Endodermal cell (in vitro differentiated cells): ENCODE measurements around the gene QSOX2. TPM values are rescaled to one million over a fixed set of nuclear protein-coding genes. Genes with fewer than 3 reads are reported as not detected.

Experiments used
- DNase-seq: peaks from one replicate; pipeline ENCODE4 v3.0.0-alpha.2; 2017
- H3K27ac ChIP-seq: 2 replicates; pipeline ENCODE4 v1.5.1; 2013; ENCODE audit warnings: mild to moderate bottlenecking, low read depth, low read length, moderate library complexity
- H3K27me3 ChIP-seq: 2 replicates; pipeline ENCODE4 v1.6.1; 2013; ENCODE audit warnings: mild to moderate bottlenecking, low read length, moderate library complexity; ENCODE audit not compliant: insufficient read depth, control insufficient read depth, poor library complexity, severe bottlenecking
- H3K36me3 ChIP-seq: 2 replicates; pipeline ENCODE4 v1.7.0; 2013; ENCODE audit warnings: mild to moderate bottlenecking, low read length, moderate library complexity; ENCODE audit not compliant: control insufficient read depth, insufficient read depth
- H3K4me1 ChIP-seq: one replicate; pipeline ENCODE4 v1.7.0; 2013; ENCODE audit warnings: low read length; ENCODE audit not compliant: control insufficient read depth, insufficient read depth
- H3K4me3 ChIP-seq: 2 replicates; pipeline ENCODE4 v1.5.1; 2013; ENCODE audit warnings: mild to moderate bottlenecking, low read length, moderate library complexity
- H3K9ac ChIP-seq: 2 replicates; pipeline ENCODE4 v1.6.1; 2013; ENCODE audit warnings: mild to moderate bottlenecking, low read length, moderate library complexity; ENCODE audit not compliant: poor library complexity, severe bottlenecking; ENCODE audit errors: extremely low read depth
- H3K9me3 ChIP-seq: 2 replicates; pipeline ENCODE4 v1.6.1; 2013; ENCODE audit warnings: mild to moderate bottlenecking, low read length, moderate library complexity; ENCODE audit not compliant: control insufficient read depth
- H3K27ac Mint-ChIP-seq: 2 replicates; pipeline ENCODE4 v1.8.0; 2020; ENCODE audit warnings: mixed read lengths
- H3K27me3 Mint-ChIP-seq: 2 replicates; pipeline ENCODE4 v1.8.0; 2021; ENCODE audit warnings: mild to moderate bottlenecking, mixed read lengths; ENCODE audit not compliant: insufficient read depth
- H3K36me3 Mint-ChIP-seq: 2 replicates; pipeline ENCODE4 v1.8.0; 2020; ENCODE audit warnings: low read depth, mixed read lengths
- H3K4me1 Mint-ChIP-seq: 2 replicates; pipeline ENCODE4 v1.8.0; 2020; ENCODE audit warnings: mixed read lengths
- H3K4me3 Mint-ChIP-seq: 2 replicates; pipeline ENCODE4 v1.8.0; 2020; ENCODE audit warnings: mild to moderate bottlenecking, moderate library complexity, mixed read lengths
- H3K9me3 Mint-ChIP-seq: 2 replicates; pipeline ENCODE4 v1.8.0; 2020; ENCODE audit warnings: mild to moderate bottlenecking, mixed read lengths
- WGBS, 2 experiments: methylation state at CpG; one replicate each; pipeline versions ENCODE4 v1.1.5 to v1.1.7; 2013; ENCODE audit warnings: missing lambda C conversion rate in 2 of 2, mixed read lengths in 1 of 2; ENCODE audit not compliant: insufficient coverage in 1 of 2, insufficient read length in 1 of 2; 5-methylcytosine and 5-hydroxymethylcytosine counted together
- total RNA-seq, 2 donors: library from RNA; stranded (reverse); fragmentation: NEBNext Ultra II Directional in 1 of 2; extraction: Animal tissue kit (Norgen Biotek cat#: 25700) in 1 of 2; gene quantifications; 2 replicates in 1 of 2; 3 replicates in 1 of 2; pipeline ENCODE4 v1.2.1, GENCODE V29; 2021
- TF ChIP-seq, protein P1 (sequence below): fragments of 200-600 bp; sonication (generic); conservative IDR thresholded peaks from 2 replicates; pipeline ENCODE4 v1.5.0; 2021; ENCODE audit warnings: antibody characterized with exemption, mild to moderate bottlenecking

The QSOX2 gene
- total RNA-seq, 2 donors from 2014 or later = 22.0 to 26.3 TPM

GRCh38 chr9:136171801-136172411 is 73.7 kb downstream of the QSOX2 start:
- H3K36me3 Mint-ChIP-seq = no peaks in the 10 kb centered on the region
- H3K27me3 ChIP-seq = no peaks in the 10 kb centered on the region

GRCh38 chr9:136171009-136171800 is 74.4 kb downstream of the QSOX2 start:
- H3K9me3 Mint-ChIP-seq = no peaks in the 10 kb centered on the region
- Histone ChIP-seq H3K27ac (peak overlapping the region; percentile 81), H3K4me1 (peaks cover 9% of the 10 kb centered on the region), H3K4me3 (no peak overlapping the region), H3K9me3 (no peaks in the 10 kb centered on the region), H3K36me3 (no peaks in the 10 kb centered on the region), H3K9ac (peak overlapping the region; percentile 26), H3K27me3 (no peaks in the 10 kb centered on the region)
- peaks cover 20% of the 10 kb centered on the region for H3K4me1 Mint-ChIP-seq
- peak overlapping the region; percentile 92 for H3K27ac Mint-ChIP-seq
- no peaks in the 10 kb centered on the region for H3K27me3 Mint-ChIP-seq
- WGBS, 2 experiments = 49 to 61% methylated on average over 8 to 16 of the region's 16 CpGs
- no peaks in the 10 kb centered on the region for H3K36me3 Mint-ChIP-seq
- TF ChIP-seq, protein P1, sequence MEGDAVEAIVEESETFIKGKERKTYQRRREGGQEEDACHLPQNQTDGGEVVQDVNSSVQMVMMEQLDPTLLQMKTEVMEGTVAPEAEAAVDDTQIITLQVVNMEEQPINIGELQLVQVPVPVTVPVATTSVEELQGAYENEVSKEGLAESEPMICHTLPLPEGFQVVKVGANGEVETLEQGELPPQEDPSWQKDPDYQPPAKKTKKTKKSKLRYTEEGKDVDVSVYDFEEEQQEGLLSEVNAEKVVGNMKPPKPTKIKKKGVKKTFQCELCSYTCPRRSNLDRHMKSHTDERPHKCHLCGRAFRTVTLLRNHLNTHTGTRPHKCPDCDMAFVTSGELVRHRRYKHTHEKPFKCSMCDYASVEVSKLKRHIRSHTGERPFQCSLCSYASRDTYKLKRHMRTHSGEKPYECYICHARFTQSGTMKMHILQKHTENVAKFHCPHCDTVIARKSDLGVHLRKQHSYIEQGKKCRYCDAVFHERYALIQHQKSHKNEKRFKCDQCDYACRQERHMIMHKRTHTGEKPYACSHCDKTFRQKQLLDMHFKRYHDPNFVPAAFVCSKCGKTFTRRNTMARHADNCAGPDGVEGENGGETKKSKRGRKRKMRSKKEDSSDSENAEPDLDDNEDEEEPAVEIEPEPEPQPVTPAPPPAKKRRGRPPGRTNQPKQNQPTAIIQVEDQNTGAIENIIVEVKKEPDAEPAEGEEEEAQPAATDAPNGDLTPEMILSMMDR = no peak
- H3K4me3 Mint-ChIP-seq = peak overlapping the region; percentile 41
- DNase-seq = peak; percentile 87

More at GRCh38 chr9:136171801-136172411, 73.7 kb downstream of the QSOX2 start:
- no peaks in the 10 kb centered on the region for H3K9me3 Mint-ChIP-seq
- H3K4me1 Mint-ChIP-seq = peaks cover 20% of the 10 kb centered on the region
- WGBS, 2 experiments = 69 to 83% methylated on average over 6 to 11 of the region's 11 CpGs
- no peaks in the 10 kb centered on the region for H3K27me3 Mint-ChIP-seq
- Histone ChIP-seq H3K4me1 (peaks cover 9% of the 10 kb centered on the region), H3K9me3 (no peaks in the 10 kb centered on the region), H3K9ac (no peak overlapping the region), H3K27ac (peak overlapping the region; percentile 70), H3K36me3 (no peaks in the 10 kb centered on the region), H3K4me3 (no peak overlapping the region)
- DNase-seq = no peak
- peak overlapping the region; percentile 52 for H3K27ac Mint-ChIP-seq
- H3K4me3 Mint-ChIP-seq = no peak overlapping the region
- TF ChIP-seq, protein P1 = no peak

GRCh38 chr9:136170006-136170901 is 75.4 kb downstream of the QSOX2 start:
- no peak overlapping the region for H3K4me3 ChIP-seq
- H3K9ac ChIP-seq = no peak overlapping the region
- no peaks in the 10 kb centered on the region for H3K9me3 ChIP-seq
- H3K4me3 Mint-ChIP-seq = no peak overlapping the region
- H3K36me3 Mint-ChIP-seq = no peaks in the 10 kb centered on the region
- H3K9me3 Mint-ChIP-seq = peaks cover 1% of the 10 kb centered on the region
- H3K27me3 Mint-ChIP-seq = no peaks in the 10 kb centered on the region
- 71 to 76% methylated on average over 15 to 28 of the region's 28 CpGs for WGBS, 2 experiments
- TF ChIP-seq, protein P1 = peak; percentile 95
- no peaks in the 10 kb centered on the region for H3K27me3 ChIP-seq
- no peak overlapping the region for H3K27ac ChIP-seq
- H3K4me1 Mint-ChIP-seq = peaks cover 19% of the 10 kb centered on the region
- peaks cover 9% of the 10 kb centered on the region for H3K4me1 ChIP-seq
- peak overlapping the region; percentile 92 for H3K27ac Mint-ChIP-seq
- H3K36me3 ChIP-seq = no peaks in the 10 kb centered on the region
- DNase-seq = peak; percentile 87
